HEK293 (cell line): ENCODE data around the gene TLX3.

Experiments used
- AEBP2 ChIP-seq: fragments of 450-650 bp; formaldehyde crosslinking; IDR thresholded peaks from 2 replicates; pipeline ENCODE4 v1.5.1; 2016; ENCODE audit warnings: missing biosample characterization, missing genetic modification characterization, borderline replicate concordance
- CTCF ChIP-seq: fragments of 450-650 bp; formaldehyde crosslinking; IDR thresholded peaks from 2 replicates; pipeline ENCODE4 v1.5.1; 2016; ENCODE audit warnings: missing biosample characterization, missing genetic modification characterization
- FEZF1 ChIP-seq: fragments of 450-650 bp; formaldehyde crosslinking; IDR thresholded peaks from 2 replicates; pipeline ENCODE4 v1.5.1; 2016; ENCODE audit warnings: missing biosample characterization, missing genetic modification characterization
- HOXC10 ChIP-seq: sonication (generic); formaldehyde crosslinking; IDR thresholded peaks from 2 replicates; pipeline ENCODE4 v1.8.1; 2023; ENCODE audit warnings: mild to moderate bottlenecking, missing genetic modification reagents
- REST ChIP-seq: fragments of 450-650 bp; formaldehyde crosslinking; IDR thresholded peaks from 2 replicates; pipeline ENCODE4 v1.5.1; 2016; ENCODE audit warnings: missing biosample characterization, missing genetic modification characterization
- SCRT1 ChIP-seq: fragments of 450-650 bp; formaldehyde crosslinking; IDR thresholded peaks from 2 replicates; pipeline ENCODE4 v1.5.1; 2016; ENCODE audit warnings: missing biosample characterization, missing genetic modification characterization, borderline replicate concordance
- SP7 ChIP-seq: fragments of 450-650 bp; formaldehyde crosslinking; IDR thresholded peaks from 2 replicates; pipeline ENCODE4 v1.5.1; 2016; ENCODE audit warnings: missing biosample characterization, missing genetic modification characterization
- ZBTB11 ChIP-seq: fragments of 450-650 bp; formaldehyde crosslinking; conservative IDR thresholded peaks from 2 replicates; pipeline ENCODE4 v1.5.1; 2016; ENCODE audit warnings: low read depth, missing biosample characterization, missing genetic modification characterization
- ZBTB8A ChIP-seq: fragments of 450-650 bp; formaldehyde crosslinking; IDR thresholded peaks from 2 replicates; pipeline ENCODE4 v1.5.1; 2016; ENCODE audit warnings: missing biosample characterization, missing genetic modification characterization
- ZFHX2 ChIP-seq: fragments of 450-650 bp; formaldehyde crosslinking; conservative IDR thresholded peaks from 2 replicates; pipeline ENCODE4 v1.5.1; 2016; ENCODE audit warnings: missing biosample characterization, missing genetic modification characterization
- ZFP69B ChIP-seq: fragments of 450-650 bp; formaldehyde crosslinking; IDR thresholded peaks from 2 replicates; pipeline ENCODE4 v1.5.1; 2016; ENCODE audit warnings: missing biosample characterization, missing genetic modification characterization
- ZIC2 ChIP-seq: fragments of 450-650 bp; formaldehyde crosslinking; IDR thresholded peaks from 2 replicates; pipeline ENCODE4 v1.5.1; 2016; ENCODE audit warnings: missing biosample characterization, missing genetic modification characterization
- ZNF112 ChIP-seq: fragments of 450-650 bp; formaldehyde crosslinking; IDR thresholded peaks from 2 replicates; pipeline ENCODE4 v1.5.0; 2017; ENCODE audit warnings: missing biosample characterization, missing genetic modification characterization
- ZNF133 ChIP-seq: fragments of 450-650 bp; formaldehyde crosslinking; IDR thresholded peaks from 2 replicates; pipeline ENCODE4 v1.5.1; 2016; ENCODE audit warnings: missing biosample characterization, missing genetic modification characterization
- ZNF26 ChIP-seq: fragments of 450-650 bp; formaldehyde crosslinking; IDR thresholded peaks from 2 replicates; pipeline ENCODE4 v1.5.1; 2016; ENCODE audit warnings: missing biosample characterization, missing genetic modification characterization
- ZNF366 ChIP-seq: fragments of 450-650 bp; formaldehyde crosslinking; conservative IDR thresholded peaks from 2 replicates; pipeline ENCODE4 v1.5.1; 2016; ENCODE audit warnings: missing biosample characterization, missing genetic modification characterization
- ZNF416 ChIP-seq: fragments of 450-650 bp; formaldehyde crosslinking; IDR thresholded peaks from 2 replicates; pipeline ENCODE4 v1.5.1; 2016; ENCODE audit warnings: missing biosample characterization, missing genetic modification characterization
- ZNF510 ChIP-seq: fragments of 450-650 bp; formaldehyde crosslinking; IDR thresholded peaks from 2 replicates; pipeline ENCODE4 v1.5.1; 2018; ENCODE audit warnings: mild to moderate bottlenecking, missing genetic modification characterization, missing biosample characterization; ENCODE audit not compliant: insufficient replicate concordance
- ZNF513 ChIP-seq: fragments of 450-650 bp; IDR thresholded peaks from 2 replicates; pipeline ENCODE4 v1.5.1; 2018; ENCODE audit warnings: missing biosample characterization, missing genetic modification characterization
- ZNF596 ChIP-seq: fragments of 450-650 bp; IDR thresholded peaks from 2 replicates; pipeline ENCODE4 v1.5.0; 2018; ENCODE audit warnings: missing biosample characterization, mild to moderate bottlenecking, missing genetic modification characterization, moderate library complexity
- ZNF626 ChIP-seq: fragments of 450-650 bp; sonication (Bioruptor Pico); formaldehyde crosslinking; IDR thresholded peaks from 2 replicates; pipeline ENCODE4 v1.5.1; 2018; ENCODE audit warnings: missing biosample characterization, missing genetic modification characterization, inconsistent platforms
- ZNF660 ChIP-seq: fragments of 450-650 bp; IDR thresholded peaks from 2 replicates; pipeline ENCODE4 v1.5.1; 2018; ENCODE audit warnings: missing biosample characterization, mild to moderate bottlenecking, missing genetic modification characterization
- ZNF692 ChIP-seq: fragments of 450-650 bp; formaldehyde crosslinking; IDR thresholded peaks from 2 replicates; pipeline ENCODE4 v1.5.1; 2016; ENCODE audit warnings: missing biosample characterization, missing genetic modification characterization
- ZNF707 ChIP-seq: fragments of 450-650 bp; formaldehyde crosslinking; IDR thresholded peaks from 2 replicates; pipeline ENCODE4 v1.5.1; 2016; ENCODE audit warnings: missing biosample characterization, missing genetic modification characterization
- ZNF768 ChIP-seq: fragments of 450-650 bp; formaldehyde crosslinking; IDR thresholded peaks from 2 replicates; pipeline ENCODE4 v1.5.1; 2018; ENCODE audit warnings: missing biosample characterization, mild to moderate bottlenecking, missing genetic modification characterization
- ZNF837 ChIP-seq: fragments of 450-650 bp; formaldehyde crosslinking; IDR thresholded peaks from 2 replicates; pipeline ENCODE4 v1.5.1; 2016; ENCODE audit warnings: missing biosample characterization, missing genetic modification characterization

TLX3 gene

GRCh38 chr5:171269717-171270116, 39.3 kb upstream of the TLX3 start (continued):
- TF ChIP-seq ZBTB8A = no peak
- peak; percentile 73 for TF ChIP-seq ZNF660 (tag by site-specific recombination)
- TF ChIP-seq HOXC10 = no peak
- peak; percentile 28; the same call in 1 of the 2 replicates for TF ChIP-seq FEZF1
- TF ChIP-seq ZFP69B (tag by site-specific recombination) = 0 out of 2 replicates have a peak, but pooled peaks have one; percentile 49
- no peak for TF ChIP-seq SCRT1 (tag by site-specific recombination)
- no peak for TF ChIP-seq ZNF837 (tag by site-specific recombination)
- TF ChIP-seq ZNF510 (tag by site-specific recombination) = no peak
- TF ChIP-seq ZNF133 = no peak
- no peak for TF ChIP-seq ZNF596 (tag by site-specific recombination)
- TF ChIP-seq SP7 = peak; percentile 79
- no peak for TF ChIP-seq ZIC2 (tag by site-specific recombination)
- no peak for TF ChIP-seq ZNF768
- TF ChIP-seq ZBTB11 (tag by site-specific recombination) = no peak
- no peak for TF ChIP-seq ZNF416 (tag by site-specific recombination)
- no peak for TF ChIP-seq ZNF513 (tag by site-specific recombination)
- no peak for TF ChIP-seq ZNF707 (tag by site-specific recombination)
- TF ChIP-seq CTCF (tag by site-specific recombination) = no peak
- TF ChIP-seq REST (tag by site-specific recombination) = no peak
- no peak for TF ChIP-seq AEBP2
- peak; percentile 66; the same call in 1 of the 2 replicates for TF ChIP-seq ZNF692 (tag by site-specific recombination)
- TF ChIP-seq ZNF626 (tag by site-specific recombination) = no peak
- no peak for TF ChIP-seq ZFHX2
- peak; percentile 46; the same call in 1 of the 2 replicates for TF ChIP-seq ZNF366 (tag by site-specific recombination)
- no peak for TF ChIP-seq ZNF26
- 0 out of 2 replicates have a peak, but pooled peaks have one; percentile 10 for TF ChIP-seq ZNF112 (tag by site-specific recombination)
